Upper lobe of left lung (tissue), 6 donors: Measurements from ENCODE around the gene APOL6. TPM values are rescaled to one million over a fixed set of nuclear protein-coding genes. Genes with fewer than 3 reads are reported as not detected.

Source experiments
- ATAC-seq, 2 donors: fragments of 200-7000 bp; cut with Tn5 transposase; one replicate each; pipeline ENCODE4 v1.9.1; 2022; ENCODE audit warnings: mild to moderate bottlenecking in 2 of 2, moderate library complexity in 2 of 2; ENCODE audit not compliant: low FRiP score in 2 of 2
- DNase-seq, 2 donors: peaks; one replicate each; pipeline ENCODE4 v3.0.0-alpha.2; 2019 to 2020
- H3K27ac ChIP-seq, 4 donors: fragments of 200-600 bp; sonication (generic); one replicate each; pipeline ENCODE4 v1.5.1; 2016 to 2019
- H3K27me3 ChIP-seq, 4 donors: fragments of 200-600 bp; sonication (generic); one replicate each; pipeline ENCODE4 v1.5.1; 2017 to 2019
- H3K36me3 ChIP-seq, 4 donors: fragments of 200-600 bp; sonication (generic); one replicate each; pipeline ENCODE4 v1.5.1; 2016 to 2019
- H3K4me1 ChIP-seq, 4 donors: fragments of 200-600 bp; sonication (generic); one replicate each; pipeline ENCODE4 v1.5.1; 2018 to 2019
- H3K4me3 ChIP-seq, 4 donors: fragments of 200-600 bp; sonication (generic); one replicate each; pipeline ENCODE4 v1.5.1; 2017 to 2019; ENCODE audit warnings: mild to moderate bottlenecking in 2 of 4, moderate library complexity in 1 of 4
- H3K9me3 ChIP-seq, 4 donors: fragments of 200-600 bp; sonication (generic); one replicate each; pipeline ENCODE4 v1.5.1; 2018 to 2019
- CTCF ChIP-seq, 6 experiments: fragments of 450-650 bp in 4 of 6; fragments of 200-600 bp in 2 of 6; sonication (generic) in 2 of 6; IDR thresholded peaks; one replicate each; pipeline ENCODE4 v1.5.1; 2016 to 2019; ENCODE audit warnings: antibody characterized with exemption in 6 of 6
- EP300 ChIP-seq, 4 donors: sonication (generic); formaldehyde crosslinking; IDR thresholded peaks; one replicate each; pipeline ENCODE4 v1.5.1; 2017; ENCODE audit warnings: antibody characterized with exemption in 4 of 4, control low read depth in 2 of 4
- POLR2A ChIP-seq, 4 donors: fragments of 450-650 bp; IDR thresholded peaks; one replicate each; pipeline ENCODE4 v1.5.1; 2016 to 2017; ENCODE audit warnings: antibody characterized with exemption in 4 of 4, mild to moderate bottlenecking in 2 of 4
- POLR2AphosphoS5 ChIP-seq, 2 donors: sonication (generic); formaldehyde crosslinking; IDR thresholded peaks; one replicate each; pipeline ENCODE4 v1.5.1; 2017; ENCODE audit warnings: antibody characterized with exemption in 2 of 2
- WGBS, 2 donors: methylation state at CpG; one replicate each; pipeline ENCODE4 v1.1.5; 2017 to 2018; 5-methylcytosine and 5-hydroxymethylcytosine counted together
- total RNA-seq, 6 donors: library from RNA; depleted of rRNA in 4 of 6; stranded (reverse); fragments of >200 nt in 4 of 6; gene quantifications; one replicate each; pipeline versions ENCODE4 v1.1.0 to v1.2.1, GENCODE V29; 2016 to 2021
- donor health status: DM: no; HTN: no; CAD: no; lungs with moderate emphysema.
- donor health status: DM: no; HTN: yes; CAD: no; lungs with severe emphysema.

Gene APOL6
- total RNA-seq, 6 donors from 2014 or later = 27.6 to 54.4 (median 30.8) TPM

GRCh38 chr22:35649026-35649553 lies 844 bp downstream of the APOL6 start:
- DNase-seq = no peak
- H3K4me1 ChIP-seq = peaks cover 30 to 33% (median 32%) of the 10 kb centered on the region in 4 donors
- peaks cover 0 to 3% (median 0%) of the 10 kb centered on the region in 4 donors for H3K36me3 ChIP-seq
- ATAC-seq = peak; percentile 4 to 44
- H3K27me3 ChIP-seq = no peaks in the 10 kb centered on the region
- 40 to 42% methylated on average over 7 of the region's 7 CpGs for WGBS, 2 donors
- H3K4me3 ChIP-seq = peak overlapping the region; percentile 57 to 74 (median 62)
- H3K27ac ChIP-seq = peak overlapping the region; percentile 92 to 98 (median 94)
- H3K9me3 ChIP-seq = no peaks in the 10 kb centered on the region
- TF ChIP-seq EP300 (IDR thresholded peaks at IDR 0.05) (no peak), CTCF (IDR thresholded peaks at IDR 0.05) (no peak), POLR2A (IDR thresholded peaks at IDR 0.05) (no peak), POLR2AphosphoS5 (IDR thresholded peaks at IDR 0.05) (no peak)

DNA sequence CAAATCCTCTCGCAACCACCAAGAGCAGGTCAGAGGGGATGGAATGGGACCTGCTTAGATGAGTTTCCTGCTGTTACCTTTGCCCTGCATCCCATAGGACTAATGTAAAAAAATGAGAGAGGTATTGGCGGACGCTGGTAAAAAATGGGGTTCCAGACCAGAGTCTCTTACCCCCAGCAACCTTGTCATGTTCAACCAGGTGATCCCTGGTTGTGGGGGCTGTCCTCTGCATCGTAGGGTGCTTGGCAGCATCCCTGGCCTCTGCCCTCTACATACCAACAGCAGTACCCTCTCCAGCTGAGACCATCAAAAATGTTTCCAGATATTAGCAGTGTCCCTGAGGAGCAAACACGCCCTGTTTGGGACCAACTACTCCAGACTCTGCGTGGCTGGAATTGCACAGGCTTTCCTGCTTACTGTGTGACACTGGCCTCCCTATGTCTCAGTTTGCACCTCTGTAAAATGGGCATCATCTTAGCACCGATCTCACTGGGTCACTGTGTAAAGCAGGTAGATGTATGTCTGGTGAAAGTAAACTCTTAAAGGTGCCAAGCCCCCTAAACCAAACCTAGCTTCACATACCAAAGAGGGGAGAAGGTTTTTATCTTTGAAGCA lies 1.5 kb downstream of the APOL6 start:
- peaks cover 30 to 33% (median 32%) of the 10 kb centered on the region in 4 donors for H3K4me1 ChIP-seq
- peaks cover 0 to 3% (median 0%) of the 10 kb centered on the region in 4 donors for H3K36me3 ChIP-seq
- peak overlapping the region in 3 of 4 donors; percentile 57 to 74 (median 60) for H3K4me3 ChIP-seq
- no peaks in the 10 kb centered on the region for H3K9me3 ChIP-seq
- ATAC-seq (no peak), DNase-seq (no peak)
- WGBS, 2 donors = 58 to 65% methylated on average over 7 of the region's 7 CpGs
- H3K27ac ChIP-seq = peak overlapping the region; percentile 92 to 98 (median 94)
- no peaks in the 10 kb centered on the region for H3K27me3 ChIP-seq
- TF ChIP-seq EP300 (IDR thresholded peaks at IDR 0.05) (no peak), POLR2A (IDR thresholded peaks at IDR 0.05) (no peak), POLR2AphosphoS5 (IDR thresholded peaks at IDR 0.05) (no peak), CTCF (IDR thresholded peaks at IDR 0.05) (no peak)

DNA sequence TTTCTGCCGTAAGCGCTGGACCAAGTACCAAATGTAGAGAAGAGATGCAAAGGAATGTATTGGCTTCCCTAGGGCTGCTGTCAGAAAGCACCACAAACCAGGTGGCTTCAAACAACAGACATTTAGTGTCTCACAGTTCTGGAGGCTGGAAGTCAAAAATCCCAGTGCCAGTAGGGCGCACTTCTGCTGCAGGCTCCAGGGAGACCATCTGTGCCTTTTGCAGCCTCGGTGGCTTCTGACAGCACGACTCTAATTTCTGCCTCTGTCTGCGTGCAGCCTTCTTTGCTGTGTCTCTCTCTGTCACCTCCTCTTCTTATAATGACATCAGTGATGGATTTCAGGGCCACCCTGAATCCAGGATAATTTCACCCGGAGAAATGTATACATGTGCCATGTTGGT lies 2.8 kb downstream of the APOL6 start:
- Histone ChIP-seq H3K27ac (no peak overlapping the region), H3K4me1 (peaks cover 32 to 33% (median 33%) of the 10 kb centered on the region in 4 donors), H3K36me3 (peaks cover 0 to 8% (median 0%) of the 10 kb centered on the region in 4 donors), H3K27me3 (no peaks in the 10 kb centered on the region), H3K9me3 (no peaks in the 10 kb centered on the region), H3K4me3 (no peak overlapping the region)
- TF ChIP-seq POLR2AphosphoS5 (IDR thresholded peaks at IDR 0.05) = no peak
- TF ChIP-seq EP300 (IDR thresholded peaks at IDR 0.05) = no peak
- TF ChIP-seq POLR2A (IDR thresholded peaks at IDR 0.05) = no peak
- TF ChIP-seq CTCF (IDR thresholded peaks at IDR 0.05) = no peak
- DNase-seq = no peak
- 96% methylated on average over 7 of the region's 7 CpGs for WGBS, 2 donors
- no peak for ATAC-seq

GRCh38 chr22:35653824-35654223 lies 5.6 kb downstream of the APOL6 start:
- no peak for DNase-seq
- TF ChIP-seq EP300 (IDR thresholded peaks at IDR 0.05) (no peak), POLR2A (IDR thresholded peaks at IDR 0.05) (no peak), POLR2AphosphoS5 (IDR thresholded peaks at IDR 0.05) (no peak), CTCF (IDR thresholded peaks at IDR 0.05) (no peak)

More at GRCh38 chr22:35653824-35654223, 5.6 kb downstream of the APOL6 start:
- Histone ChIP-seq H3K4me1 (peaks cover 17 to 31% (median 24%) of the 10 kb centered on the region in 4 donors), H3K4me3 (no peak overlapping the region), H3K9me3 (no peaks in the 10 kb centered on the region), H3K27ac (no peak overlapping the region), H3K36me3 (peaks cover 3 to 36% (median 20%) of the 10 kb centered on the region in 4 donors), H3K27me3 (no peaks in the 10 kb centered on the region)
- ATAC-seq = no peak
- 90 to 92% methylated on average over 1 of the region's 1 CpG for WGBS, 2 donors
